AG04449 (cell line): ENCODE measurements around the gene ZSCAN26.

ENCODE experiments used
- CTCF ChIA-PET: fragments of 350-600 bp; formaldehyde crosslinking; extraction: SDS; loops from one replicate; lab custom pipeline; 2021; ENCODE audit warnings: antibody characterized with exemption; lab: Yijun Ruan, JAX
- POLR2A ChIA-PET: fragments of 400-600, 350-600 bp; formaldehyde crosslinking; extraction: SDS; loops from one replicate; lab custom pipeline; 2020; ENCODE audit warnings: antibody characterized with exemption, inconsistent platforms; lab: Yijun Ruan, JAX
- DNase-seq: peaks from one replicate; pipeline ENCODE4 v3.0.0-alpha.2; 2010; ENCODE audit warnings: low read depth, low spot score
- H3K4me3 ChIP-seq: 2 replicates; pipeline ENCODE4 v1.5.1; 2011; ENCODE audit warnings: low read depth, mild to moderate bottlenecking, control low read depth, low read length
- TF ChIP-seq, protein P1 (sequence below): IDR thresholded peaks from one replicate; pipeline ENCODE4 v1.5.1; 2011; ENCODE audit warnings: mild to moderate bottlenecking, moderate library complexity, low read length, control low read depth, inconsistent platforms; ENCODE audit not compliant: insufficient read depth; ENCODE audit errors: missing control alignments

The ZSCAN26 gene

GRCh38 chr6:28264834-28265401 lies 2.0 kb upstream of the ZSCAN26 start:
- ChIA-PET CTCF (interaction anchor here (1.1 to 1.3 kb wide), 2 partner anchors 17 to 91 kb away, joined by 3 read pairs; no protein-coding TSS in a partner anchor), POLR2A (no interaction called here)
- no peak overlapping the region for H3K4me3 ChIP-seq
- TF ChIP-seq, protein P1, sequence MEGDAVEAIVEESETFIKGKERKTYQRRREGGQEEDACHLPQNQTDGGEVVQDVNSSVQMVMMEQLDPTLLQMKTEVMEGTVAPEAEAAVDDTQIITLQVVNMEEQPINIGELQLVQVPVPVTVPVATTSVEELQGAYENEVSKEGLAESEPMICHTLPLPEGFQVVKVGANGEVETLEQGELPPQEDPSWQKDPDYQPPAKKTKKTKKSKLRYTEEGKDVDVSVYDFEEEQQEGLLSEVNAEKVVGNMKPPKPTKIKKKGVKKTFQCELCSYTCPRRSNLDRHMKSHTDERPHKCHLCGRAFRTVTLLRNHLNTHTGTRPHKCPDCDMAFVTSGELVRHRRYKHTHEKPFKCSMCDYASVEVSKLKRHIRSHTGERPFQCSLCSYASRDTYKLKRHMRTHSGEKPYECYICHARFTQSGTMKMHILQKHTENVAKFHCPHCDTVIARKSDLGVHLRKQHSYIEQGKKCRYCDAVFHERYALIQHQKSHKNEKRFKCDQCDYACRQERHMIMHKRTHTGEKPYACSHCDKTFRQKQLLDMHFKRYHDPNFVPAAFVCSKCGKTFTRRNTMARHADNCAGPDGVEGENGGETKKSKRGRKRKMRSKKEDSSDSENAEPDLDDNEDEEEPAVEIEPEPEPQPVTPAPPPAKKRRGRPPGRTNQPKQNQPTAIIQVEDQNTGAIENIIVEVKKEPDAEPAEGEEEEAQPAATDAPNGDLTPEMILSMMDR = no peak
- no peak for DNase-seq

DNA sequence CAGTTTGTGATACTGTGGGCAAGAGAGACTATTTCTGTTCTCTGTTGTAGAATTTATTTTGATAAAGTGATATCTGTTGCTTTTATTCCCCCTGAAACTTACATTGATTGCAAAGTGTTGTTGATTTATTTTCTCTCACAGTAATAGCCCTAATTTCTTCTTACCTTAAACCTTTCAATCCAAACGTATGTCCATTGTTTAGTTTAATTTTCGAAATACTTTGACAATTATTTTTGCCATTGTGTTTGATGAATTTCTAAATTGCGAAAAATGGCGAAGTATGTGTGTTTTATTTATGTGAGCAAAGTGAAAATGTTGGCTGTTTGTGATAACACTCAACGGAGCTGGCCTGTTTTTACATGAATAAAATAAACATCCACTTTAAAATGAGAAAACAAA lies 381 bp upstream of the ZSCAN26 start:
- ChIA-PET CTCF (interaction anchor here (0.6 to 2.0 kb wide), 6 partner anchors 14 to 1142 kb away, joined by 3 to 11 read pairs (median 4); no protein-coding TSS in a partner anchor), POLR2A (interaction anchor here (0.7 to 2.1 kb wide), 7 partner anchors 13 to 125 kb away, joined by 3 to 17 read pairs (median 4); partner anchors contain the start of genes PGBD1, ZKSCAN4, ZKSCAN8 and ZSCAN31)
- peak overlapping the region; percentile 73 for H3K4me3 ChIP-seq
- TF ChIP-seq, protein P1 = no peak
- DNase-seq = no peak

- CTCF ChIA-PET = interaction anchor here (0.7 to 2.0 kb wide), 6 partner anchors 12 to 115 kb away, joined by 3 to 11 read pairs (median 4); no protein-coding TSS in a partner anchor
- TF ChIP-seq, protein P1 = no peak
- POLR2A ChIA-PET = interaction anchor here (0.5 to 2.1 kb wide), 7 partner anchors 13 to 458 kb away, joined by 3 to 17 read pairs (median 4); partner anchors contain the start of genes PGBD1, ZKSCAN4 and ZSCAN31
Observed at GRCh38 chr6:28267695-28268059, 734 bp downstream of the ZSCAN26 start.

DNA sequence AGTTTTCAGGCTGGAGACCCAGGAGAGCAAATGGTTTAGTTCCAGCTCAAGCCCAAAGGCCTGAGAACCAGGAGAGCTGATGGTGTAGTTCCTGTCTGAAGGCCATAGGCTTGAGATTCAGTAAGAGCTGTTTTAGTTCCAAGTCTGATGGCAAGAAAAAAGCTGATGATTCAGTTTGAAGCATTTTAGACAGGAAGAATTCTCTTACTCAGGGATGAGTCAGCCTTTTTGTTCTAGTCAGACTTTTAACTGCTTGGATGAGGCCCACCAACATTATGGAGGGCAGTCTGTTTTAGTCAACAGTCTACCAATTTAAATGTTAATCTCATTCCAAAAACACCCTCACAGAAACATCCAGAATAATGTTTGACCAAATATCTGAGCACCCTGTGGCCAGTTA lies 2.5 kb downstream of the ZSCAN26 start:
- no peak overlapping the region for H3K4me3 ChIP-seq
- ChIA-PET POLR2A (interaction anchor here (0.5 to 1.1 kb wide), 4 partner anchors 12 to 1091 kb away, joined by 3 to 6 read pairs (median 4); partner anchors contain the start of genes PGBD1 and ZKSCAN4), CTCF (no interaction called here)
- DNase-seq = peak; percentile 69
- TF ChIP-seq, protein P1 = no peak

More at GRCh38 chr6:28267695-28268059, 734 bp downstream of the ZSCAN26 start:
- peak overlapping the region; percentile 73 for H3K4me3 ChIP-seq
- no peak for DNase-seq

DNA sequence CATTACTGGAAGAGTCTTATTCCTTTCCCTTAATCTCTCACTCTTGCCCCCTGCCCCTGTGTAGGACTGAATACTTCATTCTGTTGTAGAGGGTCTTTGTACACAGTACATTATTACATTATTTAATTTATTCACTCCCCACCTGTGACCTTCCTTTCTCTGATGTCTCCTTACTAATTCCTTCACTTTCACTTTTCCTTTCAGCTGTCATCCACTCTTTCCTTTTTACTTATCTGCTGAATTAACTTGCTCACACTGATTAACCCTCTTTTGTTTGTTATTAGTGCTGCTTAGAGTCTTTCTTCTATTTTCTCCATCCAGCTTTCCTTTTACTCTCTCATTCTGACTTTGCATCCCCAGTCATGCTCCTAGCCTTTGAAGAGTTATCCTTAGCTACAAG lies 7.9 kb downstream of the ZSCAN26 start:
- CTCF ChIA-PET = interaction anchor here (1.6 kb wide), 1 partner anchor 81 kb away, joined by 3 read pairs; no protein-coding TSS in a partner anchor
- POLR2A ChIA-PET = no interaction called here

GRCh38 chr6:28277746-28278145 lies 10.8 kb downstream of the ZSCAN26 start:
- DNase-seq = no peak
- POLR2A ChIA-PET = no interaction called here
- H3K4me3 ChIP-seq = no peak overlapping the region
- TF ChIP-seq, protein P1 = no peak
- CTCF ChIA-PET = no interaction called here

More for the DNA sequence above, 7.9 kb downstream of the ZSCAN26 start:
- no peak overlapping the region for H3K4me3 ChIP-seq
- TF ChIP-seq, protein P1 = no peak
- no peak for DNase-seq
